ENCODE results near the gene FGF21. TPM values are rescaled to one million over a fixed set of nuclear protein-coding genes. Genes with fewer than 3 reads are reported as not detected.
A peak's percentile ranks its signal among the peaks of the same experiment; 100 is the strongest.

The FGF21 gene
- total and polyA plus RNA-seq, 2 donors (not counting 3 experiments of a cell fraction or from before 2014, with no cell fraction given): not detected

DNA sequence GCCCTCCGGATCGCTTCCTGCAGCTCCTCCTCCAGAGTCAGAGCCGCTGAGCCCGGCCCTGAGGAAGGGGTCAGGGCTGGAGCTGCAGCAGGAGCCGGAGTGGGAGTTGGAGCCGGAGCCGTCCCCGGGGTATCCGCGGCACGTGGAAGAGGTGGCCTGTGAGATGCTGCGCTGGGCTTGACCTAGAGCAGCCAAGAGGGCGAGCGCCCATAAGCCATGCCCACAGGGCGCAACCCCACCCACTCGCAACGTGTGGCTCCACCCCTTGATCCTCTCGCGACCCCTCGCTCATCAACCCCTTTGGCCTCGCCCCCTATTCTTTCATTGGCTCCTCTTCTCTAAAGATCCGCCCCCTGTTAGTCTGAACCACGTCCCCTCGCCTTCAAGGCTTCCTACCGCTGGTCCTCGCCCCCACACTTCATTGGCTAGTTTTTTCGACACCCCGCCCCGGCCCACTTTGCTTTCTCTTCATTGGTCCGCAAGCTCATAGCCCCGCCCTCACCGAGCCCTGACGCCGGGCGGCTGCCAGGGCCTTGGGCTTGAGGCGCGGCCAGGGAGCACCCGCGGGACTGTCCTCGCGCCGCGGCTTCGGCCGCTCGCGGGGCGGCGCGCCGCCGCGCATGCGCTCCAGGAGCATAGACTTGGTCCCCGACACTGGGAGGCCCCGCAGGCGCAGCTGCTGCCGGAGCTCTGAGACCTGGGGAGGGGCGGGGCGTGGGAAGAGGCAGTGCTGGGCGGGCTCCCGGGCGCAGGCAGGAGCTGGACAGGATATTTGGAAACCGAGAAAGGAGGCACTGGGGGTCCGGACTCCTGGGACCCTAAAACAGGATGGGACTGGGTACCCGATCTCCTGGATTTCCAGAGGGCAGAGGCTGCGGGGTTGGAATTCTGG, 41.2 kb upstream of the FGF21 start:
- no peaks in the 10 kb centered on the region for H3K36me3 ChIP-seq (ENCODE audit: control insufficient read depth in 2 of 2, extremely low read depth in 1 of 2, insufficient read depth in 2 of 2, low read length in 2 of 2)
- peak overlapping the region; percentile 85 for H2AFZ ChIP-seq (ENCODE audit: low read depth, low read length)
- TF ChIP-seq MAX (IDR thresholded peaks at IDR 0.05; ENCODE audit: insufficient read depth, insufficient read length) (no peak), FOS (IDR thresholded peaks at IDR 0.05; ENCODE audit: borderline replicate concordance, insufficient read depth, low read length) (no peak), CTCF (IDR thresholded peaks at IDR 0.05; ENCODE audit: extremely low read depth in 1 of 2, insufficient read depth in 1 of 2, low read depth in 1 of 2, low read length in 2 of 2) (no peak), POLR2AphosphoS5 (IDR thresholded peaks at IDR 0.05; ENCODE audit: insufficient read depth, low read depth, low read length) (no peak), MYC (IDR thresholded peaks at IDR 0.05; ENCODE audit: low read depth, low read length) (no peak), GATA2 (IDR thresholded peaks at IDR 0.05; ENCODE audit: insufficient read depth, insufficient read length, low read depth, low read length) (no peak), EZH2 (IDR thresholded peaks at IDR 0.05; ENCODE audit: borderline replicate concordance, low read depth, low read length, severe bottlenecking) (no peak), POLR2A (IDR thresholded peaks at IDR 0.05; ENCODE audit: low read depth, low read length) (no peak), JUN (IDR thresholded peaks at IDR 0.05; ENCODE audit: borderline replicate concordance, insufficient read depth, insufficient read length, low read depth) (no peak)
- peak; percentile 98 for FAIRE-seq
- no peaks in the 10 kb centered on the region for H3K27me3 ChIP-seq (ENCODE audit: control insufficient read depth in 2 of 2, insufficient read depth in 2 of 2, low read length in 2 of 2)
- no peaks in the 10 kb centered on the region for H3K79me2 ChIP-seq (ENCODE audit: control insufficient read depth, insufficient read depth, low read length)
- H3K9ac ChIP-seq (replicated peaks; ENCODE audit: extremely low read depth, insufficient read depth, low read length): peak overlapping the region; percentile 76
- POLR2A ChIA-PET: no interaction called here
- H4K20me1 ChIP-seq (replicated peaks; ENCODE audit: control insufficient read depth, extremely low read depth, insufficient read depth, low read length): no peaks in the 10 kb centered on the region
- intact Hi-C loops (cut with micrococcal nuclease) (loop anchor here (1.0 kb wide), 4 partner anchors 11 to 68 kb away; partner anchors contain the start of genes CA11 and RASIP1), dilution Hi-C loops (cut with MboI; ENCODE audit: extremely low pct_ligation_motif_present, low sequenced_read_pairs) (no loop called here)
- peak; percentile 100 for DNase-seq (ENCODE audit: low read depth, low spot score)
- H3K4me2 ChIP-seq (ENCODE audit: insufficient read depth, low read length): peak overlapping the region; percentile 72
- CTCF ChIA-PET: interaction anchor here (0.9 to 3.9 kb wide), 10 partner anchors 9 to 256 kb away, joined by 3 to 29 read pairs (median 11); partner anchors contain the start of genes CA11 and FUT2
- peak overlapping the region; percentile 52 for H3K27ac ChIP-seq (ENCODE audit: insufficient read depth, low read depth, low read length)
- no peaks in the 10 kb centered on the region for H3K9me3 ChIP-seq (replicated peaks; ENCODE audit: control insufficient read depth, insufficient read depth, low read length)
- peak overlapping the region; percentile 37 to 63 (median 50) for H3K4me3 ChIP-seq (replicated peaks in 1 of 3; ENCODE audit: insufficient read depth in 1 of 3, low read depth in 1 of 3, low read length in 3 of 3)
- no peaks in the 10 kb centered on the region for H3K9me1 ChIP-seq (replicated peaks; ENCODE audit: control insufficient read depth, extremely low read depth, insufficient read depth, low read length)
- no TSS peak for BruUV-seq (replicated peaks)
- peaks cover 15% of the 10 kb centered on the region for H3K4me1 ChIP-seq (ENCODE audit: control insufficient read depth, extremely low read depth, insufficient read depth, low read length)
